ENCODE data around the gene SPATA31D3. TPM values are rescaled to one million over a fixed set of nuclear protein-coding genes. Genes with fewer than 3 reads are reported as not detected.

SPATA31D3 gene
- total RNA-seq, 1 donor from 2014 or later, result not detected

DNA sequence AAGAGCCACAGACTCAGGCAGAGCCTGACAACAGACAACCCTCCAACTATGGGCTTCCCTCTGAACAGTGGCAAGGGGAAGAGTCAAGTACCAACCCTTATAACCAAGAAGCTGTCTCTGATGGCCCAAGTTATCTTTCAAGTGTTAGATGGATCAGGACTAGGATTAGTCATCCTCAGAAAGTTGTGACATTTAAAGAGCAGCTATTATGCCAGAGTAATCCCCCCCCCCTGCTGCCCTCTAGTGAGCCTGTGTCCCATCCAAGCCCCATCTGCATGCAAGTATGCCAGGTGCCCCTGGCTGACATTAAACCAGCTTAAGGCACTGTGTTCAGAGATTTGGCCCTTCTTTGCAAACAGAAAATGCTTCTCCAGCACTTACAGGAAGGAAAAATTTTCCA, 28.4 kb downstream of the SPATA31D3 start:
- H3K9me3 ChIP-seq, result no peaks in the 10 kb centered on the region
- DNase-seq (no peak), ATAC-seq (no peak)
- no peaks in the 10 kb centered on the region for H3K36me3 ChIP-seq
- intact Hi-C loops (cut with DNase I), result no loop called here
- H3K4me3 ChIP-seq, result no peak overlapping the region
- H3K27me3 ChIP-seq, result no peaks in the 10 kb centered on the region
- H3K4me1 ChIP-seq, result no peaks in the 10 kb centered on the region
- no peak overlapping the region for H3K27ac ChIP-seq
- TF ChIP-seq, protein P1, sequence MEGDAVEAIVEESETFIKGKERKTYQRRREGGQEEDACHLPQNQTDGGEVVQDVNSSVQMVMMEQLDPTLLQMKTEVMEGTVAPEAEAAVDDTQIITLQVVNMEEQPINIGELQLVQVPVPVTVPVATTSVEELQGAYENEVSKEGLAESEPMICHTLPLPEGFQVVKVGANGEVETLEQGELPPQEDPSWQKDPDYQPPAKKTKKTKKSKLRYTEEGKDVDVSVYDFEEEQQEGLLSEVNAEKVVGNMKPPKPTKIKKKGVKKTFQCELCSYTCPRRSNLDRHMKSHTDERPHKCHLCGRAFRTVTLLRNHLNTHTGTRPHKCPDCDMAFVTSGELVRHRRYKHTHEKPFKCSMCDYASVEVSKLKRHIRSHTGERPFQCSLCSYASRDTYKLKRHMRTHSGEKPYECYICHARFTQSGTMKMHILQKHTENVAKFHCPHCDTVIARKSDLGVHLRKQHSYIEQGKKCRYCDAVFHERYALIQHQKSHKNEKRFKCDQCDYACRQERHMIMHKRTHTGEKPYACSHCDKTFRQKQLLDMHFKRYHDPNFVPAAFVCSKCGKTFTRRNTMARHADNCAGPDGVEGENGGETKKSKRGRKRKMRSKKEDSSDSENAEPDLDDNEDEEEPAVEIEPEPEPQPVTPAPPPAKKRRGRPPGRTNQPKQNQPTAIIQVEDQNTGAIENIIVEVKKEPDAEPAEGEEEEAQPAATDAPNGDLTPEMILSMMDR (IDR thresholded peaks at IDR 0.05), result no peak

DNA sequence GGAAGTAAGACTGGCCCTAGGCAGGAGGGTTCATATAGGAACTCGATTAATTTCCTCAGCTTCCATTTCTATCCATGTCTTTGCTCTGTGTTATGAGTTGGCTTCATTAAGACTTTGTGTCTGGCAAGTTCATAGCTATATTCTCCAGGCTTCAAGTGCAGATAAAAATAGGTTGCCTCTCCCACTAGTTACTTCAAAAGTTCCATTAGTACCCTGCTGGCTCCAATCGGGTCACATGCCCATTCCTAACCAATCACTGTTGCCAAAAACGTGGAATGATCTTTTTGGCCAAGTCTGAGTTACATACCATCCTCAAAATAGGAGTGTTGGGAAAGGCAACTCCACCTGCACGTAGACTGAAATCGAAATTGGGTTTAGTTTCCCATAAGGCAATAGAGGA, 31.5 kb downstream of the SPATA31D3 start:
- intact Hi-C loops (cut with DNase I), result no loop called here
- DNase-seq, result no peak
- no peak overlapping the region for H3K27ac ChIP-seq
- no peaks in the 10 kb centered on the region for H3K4me1 ChIP-seq
- ATAC-seq, result no peak
- H3K4me3 ChIP-seq, result no peak overlapping the region
- H3K27me3 ChIP-seq, result no peaks in the 10 kb centered on the region
- TF ChIP-seq, protein P1 (IDR thresholded peaks at IDR 0.05), result no peak
- H3K36me3 ChIP-seq, result no peaks in the 10 kb centered on the region
- H3K9me3 ChIP-seq, result no peaks in the 10 kb centered on the region

DNA sequence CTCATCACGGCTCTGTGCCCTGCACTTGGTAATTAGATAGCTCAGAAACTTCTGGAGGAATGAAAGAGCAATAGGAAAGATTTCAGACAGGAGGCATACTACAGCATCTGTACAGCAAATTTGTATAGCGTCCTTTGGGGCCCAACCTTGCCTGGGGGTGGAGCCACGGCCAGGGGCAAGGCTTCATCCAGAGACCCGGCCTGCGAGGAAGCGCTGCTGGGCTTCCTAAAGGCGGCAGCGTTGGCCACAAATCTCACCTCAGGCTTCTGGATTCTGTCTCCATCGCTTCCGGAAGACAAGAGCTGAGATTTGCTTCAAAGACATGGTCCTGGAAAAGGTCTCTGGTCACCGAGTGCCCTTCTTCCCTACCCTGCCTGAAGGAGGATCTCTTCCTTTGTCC, 33.1 kb downstream of the SPATA31D3 start:
- TF ChIP-seq, protein P1 (IDR thresholded peaks at IDR 0.05), result no peak
- ATAC-seq, result no peak
- H3K4me3 ChIP-seq, result no peak overlapping the region

DNA sequence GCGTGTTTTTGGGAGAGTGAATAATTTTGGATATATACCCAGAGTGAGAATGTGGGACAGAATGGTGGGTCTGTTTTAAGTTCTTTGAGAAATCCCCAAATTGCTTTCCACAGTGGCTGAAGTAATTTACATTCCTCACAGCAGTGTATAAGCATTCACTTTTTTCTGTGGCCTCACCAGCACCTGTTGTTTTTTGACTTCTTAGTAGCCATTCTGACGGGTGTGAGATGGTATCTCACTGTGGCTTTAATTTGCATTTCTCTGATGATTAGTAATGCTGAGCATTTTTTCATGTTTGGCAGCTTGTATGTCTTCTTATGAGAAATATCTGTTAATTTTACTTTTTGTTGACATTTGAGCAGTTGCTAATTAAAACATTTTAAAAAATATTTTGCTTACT, 35.9 kb downstream of the SPATA31D3 start:
- H3K4me1 ChIP-seq, result no peaks in the 10 kb centered on the region
- H3K9me3 ChIP-seq, result no peaks in the 10 kb centered on the region
- TF ChIP-seq, protein P1 (IDR thresholded peaks at IDR 0.05), result no peak
- H3K4me3 ChIP-seq, result no peak overlapping the region
- DNase-seq (no peak), ATAC-seq (no peak)
- H3K27me3 ChIP-seq, result no peaks in the 10 kb centered on the region
- H3K27ac ChIP-seq, result no peak overlapping the region
- intact Hi-C loops (cut with DNase I), result no loop called here
- no peaks in the 10 kb centered on the region for H3K36me3 ChIP-seq

More for the DNA sequence above, 33.1 kb downstream of the SPATA31D3 start:
- no peak for DNase-seq
- no peaks in the 10 kb centered on the region for H3K4me1 ChIP-seq
- intact Hi-C loops (cut with DNase I), result no loop called here
- H3K27me3 ChIP-seq, result no peaks in the 10 kb centered on the region
- no peak overlapping the region for H3K27ac ChIP-seq
- H3K9me3 ChIP-seq, result no peaks in the 10 kb centered on the region
- H3K36me3 ChIP-seq, result no peaks in the 10 kb centered on the region

DNA sequence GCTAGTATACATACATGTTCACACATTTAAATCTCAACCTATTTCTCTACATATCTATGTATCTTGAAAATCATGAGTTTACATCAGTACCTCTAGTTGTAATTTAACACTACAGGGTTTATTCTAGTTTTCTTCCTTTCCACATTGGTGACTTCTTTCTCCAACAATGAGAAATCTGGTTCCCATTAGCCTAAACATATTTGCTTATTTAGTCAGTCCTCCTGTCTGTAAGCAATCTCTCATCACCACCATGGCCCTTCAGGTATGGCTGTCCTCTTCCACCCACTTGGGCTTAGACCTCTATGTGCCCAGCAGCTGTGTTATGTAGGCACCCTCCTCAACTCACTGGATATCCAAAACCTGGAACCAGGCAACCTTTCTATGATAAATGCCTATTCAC, 37.3 kb downstream of the SPATA31D3 start:
- DNase-seq, result no peak
- no peak overlapping the region for H3K4me3 ChIP-seq
- H3K27ac ChIP-seq, result no peak overlapping the region
- TF ChIP-seq, protein P1 (IDR thresholded peaks at IDR 0.05), result no peak
- no peaks in the 10 kb centered on the region for H3K9me3 ChIP-seq
- no peaks in the 10 kb centered on the region for H3K36me3 ChIP-seq
- no peaks in the 10 kb centered on the region for H3K4me1 ChIP-seq
- no peak for ATAC-seq
- H3K27me3 ChIP-seq, result no peaks in the 10 kb centered on the region
- intact Hi-C loops (cut with DNase I), result no loop called here

DNA sequence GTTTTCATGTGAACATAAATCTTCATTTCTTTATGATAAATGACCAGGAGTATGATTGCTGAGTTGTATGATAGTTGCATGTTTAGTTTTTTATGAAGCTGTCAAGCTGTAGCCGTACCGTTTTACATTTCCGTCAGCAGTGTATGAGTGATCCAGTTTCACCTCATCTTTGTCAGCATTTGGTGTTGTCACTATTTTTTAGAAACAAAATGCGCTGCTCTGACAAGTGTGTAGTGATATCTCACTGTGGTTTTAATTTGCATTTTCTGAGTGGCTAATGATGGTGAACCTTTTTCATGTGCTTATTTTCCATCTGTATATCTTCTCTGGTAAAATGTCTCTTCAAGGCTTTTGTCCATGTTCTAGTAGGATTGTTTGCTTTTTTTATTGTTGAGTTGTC, 38.6 kb downstream of the SPATA31D3 start:
- H3K9me3 ChIP-seq, result no peaks in the 10 kb centered on the region
- TF ChIP-seq, protein P1 (IDR thresholded peaks at IDR 0.05), result no peak
- ATAC-seq, result no peak
- no peaks in the 10 kb centered on the region for H3K36me3 ChIP-seq
- H3K4me3 ChIP-seq, result no peak overlapping the region
- H3K27ac ChIP-seq, result no peak overlapping the region
- DNase-seq, result no peak
- H3K27me3 ChIP-seq, result no peaks in the 10 kb centered on the region
- intact Hi-C loops (cut with DNase I), result no loop called here
- no peaks in the 10 kb centered on the region for H3K4me1 ChIP-seq

Data from upper lobe of right lung (tissue), 1 donor.